NCI-H146 (cell line): ENCODE results near the gene GRM4.
A peak's percentile ranks its signal among the peaks of the same experiment; 100 is the strongest.

ENCODE experiments used
- DNase-seq: peaks from one replicate; lab custom pipeline; 2025; lab: John Stamatoyannopoulos, UW

The GRM4 gene

DNA sequence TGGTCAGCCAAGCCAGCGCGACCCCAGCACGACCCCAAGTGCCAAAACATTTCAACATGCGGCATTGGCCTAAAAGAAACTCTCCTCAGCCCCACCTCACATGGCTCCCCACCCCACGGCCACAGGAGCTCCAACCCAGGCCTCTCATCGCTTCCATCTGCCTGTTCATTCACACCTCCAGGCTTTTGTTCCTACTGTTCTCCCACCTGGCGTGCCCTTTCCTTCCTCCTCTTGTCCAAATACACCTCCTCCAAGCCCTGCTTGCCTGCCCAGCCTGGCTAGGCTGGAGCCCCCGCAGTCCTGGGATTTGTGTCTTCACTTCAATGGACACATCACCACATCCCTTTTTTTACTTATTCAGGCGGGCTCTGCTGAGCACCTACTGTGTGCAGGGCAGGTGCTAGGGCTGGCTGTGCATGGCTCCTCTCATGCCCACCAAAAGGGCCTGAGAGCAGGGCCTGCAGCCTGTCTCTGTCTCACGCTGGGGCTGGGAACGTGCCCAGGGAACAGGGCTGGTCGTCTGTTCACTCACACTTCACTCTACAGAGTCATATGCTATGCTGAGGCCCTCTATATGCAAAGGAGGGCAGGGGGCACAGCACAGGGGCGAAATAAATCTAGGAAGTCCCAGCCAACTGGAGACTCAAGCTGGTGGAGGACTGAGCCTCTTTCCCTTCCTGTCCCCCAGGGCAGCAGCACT is 61.1 kb downstream of the GRM4 start:
- peak; percentile 78 for DNase-seq

DNA sequence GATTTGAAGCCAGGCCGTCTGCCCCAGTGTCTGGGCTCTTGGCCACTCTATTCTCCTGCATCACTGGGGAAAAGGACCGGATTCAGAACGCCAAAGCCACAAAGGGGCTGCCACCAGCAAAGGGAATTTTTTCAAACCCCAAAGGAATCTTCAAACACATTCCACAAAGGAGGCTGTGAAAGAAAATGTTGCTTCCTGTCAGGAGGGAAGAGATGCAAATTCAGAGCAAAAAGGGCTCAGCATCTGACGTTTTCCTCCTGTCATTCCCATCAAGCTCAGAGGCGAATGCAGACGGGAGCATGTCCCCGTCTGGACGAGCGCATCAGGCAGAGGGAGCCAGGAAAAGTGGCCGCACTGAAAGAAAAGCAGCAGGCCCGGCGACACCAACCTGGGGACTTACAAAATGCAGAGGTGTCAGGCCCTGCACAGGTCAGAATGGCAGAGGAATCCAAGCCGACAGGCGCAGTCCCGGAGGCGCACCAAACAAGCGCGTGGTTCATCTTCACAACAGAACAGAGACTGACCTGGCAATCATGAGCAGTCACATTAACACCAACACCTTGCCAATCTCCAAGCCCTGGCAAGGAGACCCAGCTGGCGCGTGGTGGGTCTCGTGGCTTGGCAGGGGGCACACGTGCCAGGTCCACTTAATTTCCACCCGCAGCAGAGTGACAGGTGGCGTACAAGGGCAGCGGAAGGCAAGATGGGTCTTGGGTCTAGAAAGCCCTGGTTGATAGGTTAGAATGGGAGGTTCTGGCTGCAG is 62.8 kb downstream of the GRM4 start:
- no peak for DNase-seq

DNA sequence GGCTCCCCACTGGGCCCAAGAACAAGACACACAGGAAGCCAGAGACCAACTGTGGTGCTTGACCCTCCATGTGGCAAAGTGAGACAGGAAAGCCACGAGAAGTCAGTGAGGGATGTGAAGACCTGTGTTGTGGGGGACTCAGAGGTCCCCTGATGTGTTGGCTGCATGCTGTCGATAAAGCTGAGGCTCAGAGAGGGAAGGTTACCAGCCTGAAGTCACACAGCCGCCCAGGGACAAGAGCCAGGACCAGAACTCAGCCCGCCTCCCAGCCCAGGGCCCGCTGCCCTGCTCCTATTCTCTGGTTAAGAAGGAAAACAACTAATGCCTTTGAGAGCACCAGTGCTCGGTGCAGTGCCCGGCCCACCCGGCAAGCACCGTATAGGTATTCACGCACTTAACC is 63.5 kb downstream of the GRM4 start:
- DNase-seq, result no peak

DNA sequence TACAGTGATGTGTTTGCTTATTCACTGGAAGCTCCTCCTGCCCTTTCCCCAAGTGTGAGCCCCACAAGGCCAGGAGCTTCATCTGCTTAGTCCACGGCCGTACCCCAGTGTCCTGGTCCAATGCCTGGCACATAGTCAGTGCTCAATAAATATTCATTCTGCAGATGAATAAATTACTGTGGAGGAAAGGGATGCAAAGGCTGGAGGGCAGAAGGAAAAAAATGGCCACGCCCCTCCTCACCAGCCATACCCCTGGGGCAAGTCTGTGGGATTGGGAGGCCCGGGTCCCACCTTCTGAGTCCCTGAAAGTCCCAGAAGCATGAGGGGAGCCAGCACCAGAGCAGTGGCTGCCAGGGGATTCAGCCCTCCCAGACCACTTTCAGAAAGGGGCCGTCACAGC is 65.5 kb downstream of the GRM4 start:
- DNase-seq, result no peak

DNA sequence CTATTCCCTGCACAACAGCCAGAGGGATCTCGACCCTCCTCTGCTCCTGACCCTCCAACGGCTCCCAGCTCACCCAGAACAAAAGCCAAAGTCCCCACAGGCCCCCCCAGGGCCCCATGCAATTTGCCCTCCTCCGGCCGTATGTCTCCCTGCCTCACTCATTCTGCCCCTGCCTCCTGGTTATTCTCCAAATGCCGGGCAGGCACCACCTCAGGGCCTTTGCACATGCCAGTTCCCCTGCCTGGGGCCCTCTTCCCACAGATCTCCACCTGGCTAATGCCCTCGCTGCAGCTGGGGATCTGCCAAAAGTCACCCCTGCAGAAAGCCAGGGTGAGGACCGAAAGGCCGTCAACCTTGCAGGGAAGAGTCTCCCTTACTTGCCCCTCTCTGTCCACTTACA is 66.0 kb downstream of the GRM4 start:
- no peak for DNase-seq

DNA sequence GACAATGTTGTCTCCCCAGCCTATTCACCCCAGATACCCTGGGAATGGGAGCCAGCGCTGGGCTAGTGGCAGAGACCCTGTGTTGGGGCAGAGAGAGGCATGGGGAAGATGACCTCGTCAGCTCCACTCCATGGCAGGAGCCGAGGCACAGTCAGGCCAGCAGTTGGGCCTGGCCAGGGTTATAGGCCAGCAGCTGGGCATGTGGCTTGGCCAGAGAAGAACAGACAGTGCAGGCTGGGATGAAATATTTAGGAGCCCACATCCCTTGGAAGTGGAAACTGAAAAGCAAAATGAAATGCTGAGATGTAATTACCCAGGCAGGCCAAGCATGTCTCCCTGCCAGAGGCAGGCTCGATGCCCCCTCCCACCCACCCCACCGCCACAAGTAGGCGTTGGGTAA is 70.0 kb downstream of the GRM4 start:
- DNase-seq, result no peak

DNA sequence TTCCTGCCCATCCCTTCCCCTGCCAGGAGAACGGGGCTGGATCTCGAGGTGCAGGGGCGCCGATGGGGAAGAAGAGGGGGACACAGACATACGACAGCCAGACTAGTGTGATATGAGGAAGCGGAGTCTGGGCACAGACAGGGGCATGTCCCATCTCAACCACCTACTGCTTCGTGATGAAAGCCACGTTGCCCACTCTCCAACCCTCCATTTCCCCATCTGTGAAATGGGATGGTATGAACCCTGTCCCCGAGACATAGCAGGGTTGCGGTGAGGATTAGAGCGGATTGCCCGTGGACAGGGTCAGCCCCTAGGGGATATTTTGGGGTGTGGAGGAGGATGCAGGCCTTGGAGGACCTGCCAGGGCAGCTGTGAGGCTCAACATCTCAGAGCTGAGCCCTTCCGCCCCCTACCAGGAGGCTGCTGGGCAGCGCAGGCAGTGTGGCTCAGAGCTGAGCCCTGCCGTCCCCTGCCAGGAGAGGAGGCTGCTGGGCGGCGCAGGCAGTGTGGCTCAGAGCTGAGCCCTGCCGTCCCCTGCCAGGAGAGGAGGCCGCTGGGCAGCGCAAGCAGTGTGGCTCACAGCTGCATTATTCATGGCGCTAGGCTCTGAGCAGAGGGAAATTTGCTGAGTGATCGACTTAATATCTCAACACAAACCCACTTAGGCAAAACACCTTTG is 71.7 kb downstream of the GRM4 start:
- no peak for DNase-seq

DNA sequence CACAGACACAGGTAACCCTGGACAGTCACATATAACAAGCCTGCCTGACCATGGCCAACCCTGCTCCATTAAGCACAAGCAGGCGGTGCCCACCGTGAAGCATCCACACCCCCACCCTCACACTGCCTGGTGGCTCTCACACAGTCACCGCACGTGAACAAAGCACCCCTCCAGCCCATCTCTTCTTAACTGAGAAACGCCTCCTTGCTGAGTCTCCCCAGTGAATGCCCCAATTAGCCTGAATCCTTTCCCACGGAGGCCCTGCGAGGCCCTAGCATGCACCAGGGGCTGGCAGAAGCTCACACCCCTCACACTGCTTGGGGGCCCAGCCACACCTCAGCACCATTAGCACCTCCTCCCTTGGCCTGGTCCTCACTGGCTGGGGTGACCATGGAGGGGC is 72.3 kb downstream of the GRM4 start:
- no peak for DNase-seq

DNA sequence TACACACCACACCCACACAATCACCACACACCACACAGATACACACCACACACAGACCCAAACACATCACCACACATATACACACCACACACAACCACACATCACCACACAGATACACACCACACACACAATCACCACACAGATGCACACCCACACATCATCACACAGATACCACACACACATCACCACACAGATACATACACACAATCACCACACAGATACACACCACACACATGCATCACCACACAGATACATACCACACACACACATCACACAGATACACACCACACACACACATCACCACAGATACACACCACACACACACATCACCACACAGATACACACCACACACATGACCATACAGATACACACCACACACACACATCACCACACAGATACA is 73.2 kb downstream of the GRM4 start:
- DNase-seq, result no peak

DNA sequence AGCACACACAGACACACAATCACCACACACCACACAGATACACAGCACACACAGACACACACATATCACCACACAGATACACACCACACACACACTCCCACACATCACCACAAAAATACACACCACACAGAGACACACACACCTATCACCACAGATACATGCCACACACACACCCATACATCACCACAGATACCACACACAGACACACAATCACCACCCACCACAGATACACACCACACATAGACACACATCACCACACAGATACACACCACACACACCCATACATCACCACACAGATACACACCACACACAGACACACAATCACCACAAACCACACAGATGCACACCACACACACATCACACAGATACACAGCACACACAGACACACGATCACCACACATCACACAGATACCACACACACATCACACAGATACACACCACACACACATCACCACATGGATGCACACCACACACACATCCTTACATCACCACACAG is 74.0 kb downstream of the GRM4 start:
- DNase-seq, result no peak

DNA sequence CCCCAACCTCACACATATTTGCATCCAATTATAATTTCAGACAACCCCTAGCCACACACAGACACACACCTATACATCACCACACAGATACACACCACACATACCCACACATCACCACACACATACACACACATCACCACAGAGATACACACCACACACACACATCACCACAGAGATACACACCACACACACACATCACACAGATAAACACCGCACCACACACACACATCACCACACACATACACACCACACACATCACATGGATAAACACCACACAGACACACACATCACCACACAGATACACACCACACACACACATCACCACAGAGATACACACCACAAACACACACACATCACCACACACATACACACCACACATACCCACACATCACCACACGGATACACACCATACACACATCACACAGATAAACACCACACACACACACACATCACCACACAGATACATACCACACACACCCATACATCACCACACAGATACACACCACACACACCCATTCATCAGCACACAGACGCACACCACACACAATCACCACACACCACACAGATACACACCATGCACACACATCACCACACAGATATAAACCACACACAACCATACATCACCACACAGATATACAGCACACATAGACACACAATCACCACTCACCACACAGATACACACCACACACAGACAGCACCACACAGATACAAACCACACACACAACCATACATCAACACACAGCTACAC is 74.6 kb downstream of the GRM4 start:
- DNase-seq, result no peak

DNA sequence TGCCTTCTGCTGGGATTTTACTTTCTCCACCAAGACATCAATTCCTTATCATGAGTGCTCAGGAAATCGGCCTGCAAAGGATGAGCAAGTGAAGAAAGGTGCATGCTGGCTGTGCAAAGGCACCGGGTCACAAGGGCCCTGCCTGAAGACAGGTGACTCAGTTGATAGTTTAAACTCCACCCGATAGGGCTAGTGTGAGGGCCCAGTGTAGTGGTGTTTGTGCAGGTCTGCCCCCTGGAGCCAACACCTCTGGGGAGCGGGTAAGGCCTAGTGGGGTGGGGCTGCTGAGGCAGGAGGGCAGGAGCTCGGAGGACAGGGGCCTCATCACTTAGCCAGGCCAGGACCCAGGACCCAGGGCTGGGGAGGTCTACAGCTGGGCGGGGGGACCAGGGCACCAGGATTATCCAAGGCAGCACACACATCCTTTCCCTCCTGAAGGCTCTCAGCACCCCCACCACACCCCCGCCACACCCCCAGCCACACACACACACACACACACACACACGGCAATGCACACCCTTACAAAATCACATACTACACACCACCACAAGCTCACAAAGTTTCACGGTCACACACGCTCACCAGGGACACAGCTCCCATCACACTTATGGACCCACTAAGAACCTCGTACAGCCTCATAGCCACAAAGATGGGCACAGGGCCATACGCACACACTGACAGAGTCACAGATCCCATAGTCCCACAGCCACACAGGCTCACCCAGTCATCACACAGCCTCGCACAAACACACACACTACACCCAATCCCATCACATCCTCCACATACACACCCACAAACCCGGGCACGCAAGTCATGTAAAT is 75.4 kb downstream of the GRM4 start:
- no peak for DNase-seq

DNA sequence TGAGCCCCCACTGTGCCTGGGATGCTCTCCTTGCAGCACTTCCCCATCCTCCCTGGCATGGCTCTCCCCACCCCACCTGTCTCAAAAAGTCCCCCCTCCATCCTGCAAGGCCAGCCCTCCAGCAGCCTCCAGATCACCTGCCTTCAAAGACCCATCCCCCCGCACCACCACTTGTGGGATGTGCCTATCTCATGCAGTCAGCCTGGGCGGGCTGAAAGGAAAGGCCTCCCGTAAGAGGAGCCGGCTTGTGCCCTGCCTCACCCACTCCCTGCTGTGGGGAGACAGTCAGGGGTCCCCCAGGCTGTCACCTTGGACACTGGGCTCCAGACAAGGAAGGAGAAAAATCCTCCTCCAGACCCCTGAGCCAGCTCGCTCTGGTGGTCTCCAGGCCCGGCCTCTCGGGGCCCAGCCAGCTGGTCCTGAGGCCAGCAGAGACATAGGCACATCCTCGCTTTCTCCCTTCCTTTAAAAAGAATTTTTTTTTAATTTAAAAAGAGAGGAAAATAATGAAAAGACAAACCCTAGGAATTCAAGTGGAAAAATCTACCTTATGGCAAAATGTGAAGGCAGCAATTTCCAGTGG is 77.3 kb downstream of the GRM4 start:
- DNase-seq, result peak; percentile 16

DNA sequence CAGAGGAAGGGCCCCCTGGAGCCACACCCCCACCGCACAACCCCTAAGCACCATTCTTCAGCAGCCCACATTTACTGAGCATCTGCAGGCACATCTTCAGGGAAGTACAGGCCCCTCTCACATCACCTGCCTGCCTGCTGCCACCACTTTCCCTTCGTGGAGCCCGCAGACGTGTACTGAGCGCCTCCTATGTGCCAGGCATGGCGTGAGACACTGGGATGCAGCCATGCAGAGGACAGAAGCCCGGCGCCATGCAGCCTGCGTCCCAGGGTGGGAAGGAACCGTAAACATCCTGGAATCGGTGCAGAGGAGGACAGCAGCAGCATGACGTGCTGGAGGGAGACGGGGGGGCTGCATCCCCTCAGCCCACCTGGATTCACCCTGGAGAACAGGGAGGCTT is 78.1 kb downstream of the GRM4 start:
- DNase-seq, result peak; percentile 34

DNA sequence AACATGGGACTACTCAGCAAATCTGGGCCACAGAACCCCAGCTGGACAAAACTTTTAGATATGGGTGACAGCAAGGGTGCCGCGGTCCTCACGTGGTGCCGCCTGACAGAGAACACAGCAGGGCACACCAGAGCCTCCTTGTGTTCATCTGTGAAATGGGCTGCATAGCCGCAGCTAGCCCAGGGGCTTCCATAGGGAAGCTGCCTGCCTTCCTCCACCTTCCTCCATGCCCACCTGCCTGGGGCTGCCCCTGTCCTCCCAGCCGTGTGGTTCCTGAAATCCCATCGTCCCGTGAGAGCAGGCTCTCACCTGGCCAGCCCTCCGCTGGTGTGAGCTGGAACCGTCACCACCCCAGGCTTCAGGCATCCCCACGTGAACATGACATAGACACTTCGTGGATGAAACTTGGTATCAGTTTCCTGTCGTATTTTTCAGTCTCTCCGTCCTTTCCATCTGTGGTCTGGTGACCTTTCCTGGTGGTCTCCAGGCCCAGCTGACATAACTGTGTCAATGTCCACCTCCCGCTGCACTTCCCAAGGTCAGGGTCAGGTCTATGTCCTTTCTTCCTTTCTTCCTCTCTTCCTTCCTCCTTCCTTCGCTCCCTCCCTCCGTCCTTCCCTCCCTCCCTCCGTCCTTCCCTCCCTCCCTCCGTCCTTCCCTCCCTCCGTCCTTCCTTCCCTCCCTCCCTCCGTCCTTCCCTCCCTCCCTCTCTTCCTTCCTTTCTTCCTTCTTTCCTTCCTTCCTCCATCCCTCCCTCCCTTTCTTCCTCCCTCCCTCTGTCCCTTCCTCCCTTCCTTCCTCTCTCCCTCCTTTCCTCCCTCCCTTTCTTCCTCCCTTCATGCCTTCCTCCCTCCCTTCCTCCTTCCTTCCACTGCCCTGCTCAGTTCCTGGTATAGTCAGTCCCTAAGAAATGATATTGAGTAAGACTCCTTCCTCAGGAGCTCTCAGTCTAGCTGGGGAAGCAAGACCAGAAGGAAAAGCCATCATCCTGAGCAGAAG is 78.8 kb downstream of the GRM4 start:
- DNase-seq, result no peak

DNA sequence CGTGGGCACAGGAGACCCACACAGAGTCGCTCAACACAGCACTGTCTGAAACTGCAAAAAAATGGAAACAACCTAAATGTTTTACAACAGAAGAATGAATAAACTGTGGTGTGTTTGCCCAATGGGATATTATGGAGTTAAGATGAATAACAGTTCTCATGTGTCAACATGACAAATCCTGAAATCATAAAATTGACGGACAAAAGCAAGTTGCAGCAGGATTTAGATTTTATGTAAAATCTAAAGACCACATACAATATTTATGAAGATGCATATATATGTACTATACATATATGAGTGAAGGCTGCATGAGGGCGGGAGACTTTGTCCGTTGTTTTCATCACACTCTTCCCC is 79.7 kb downstream of the GRM4 start:
- DNase-seq, result no peak

DNA sequence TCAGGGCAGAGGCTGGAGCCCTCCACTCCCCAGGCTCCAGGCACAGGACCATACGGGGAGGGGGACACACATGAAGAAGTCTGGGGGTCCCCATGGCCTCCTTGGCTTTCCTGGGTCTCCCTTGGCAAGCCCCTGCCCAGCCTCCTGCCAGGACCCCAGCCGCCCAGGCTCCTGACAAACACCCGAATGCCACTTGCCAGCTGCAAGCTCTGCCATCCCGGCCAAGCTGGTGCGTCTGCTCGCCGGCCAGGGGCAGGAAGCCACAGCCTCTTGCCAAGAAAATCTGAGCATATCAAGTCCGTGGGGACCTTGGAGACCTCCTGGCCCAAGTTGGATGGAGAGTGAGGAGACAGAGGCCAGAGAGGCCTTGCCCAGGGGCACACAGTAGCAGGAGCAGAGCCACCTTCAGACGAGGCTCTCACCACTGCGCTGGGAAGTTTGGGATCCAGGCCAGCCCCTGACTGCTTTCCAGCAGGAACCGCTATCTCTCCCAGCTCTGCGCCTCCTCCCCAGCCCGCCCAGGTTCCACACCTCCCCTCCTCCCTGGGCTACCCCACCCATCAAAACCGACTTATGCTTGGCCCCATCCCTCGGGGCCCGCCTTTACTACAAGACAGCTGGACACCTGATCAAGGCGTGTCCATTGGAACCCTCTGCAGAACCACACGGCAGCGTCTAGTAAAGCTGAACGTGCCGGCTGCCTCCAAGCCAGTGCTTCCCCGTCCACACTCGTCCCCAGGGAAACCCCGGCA is 80.2 kb downstream of the GRM4 start:
- peak; percentile 24 for DNase-seq

DNA sequence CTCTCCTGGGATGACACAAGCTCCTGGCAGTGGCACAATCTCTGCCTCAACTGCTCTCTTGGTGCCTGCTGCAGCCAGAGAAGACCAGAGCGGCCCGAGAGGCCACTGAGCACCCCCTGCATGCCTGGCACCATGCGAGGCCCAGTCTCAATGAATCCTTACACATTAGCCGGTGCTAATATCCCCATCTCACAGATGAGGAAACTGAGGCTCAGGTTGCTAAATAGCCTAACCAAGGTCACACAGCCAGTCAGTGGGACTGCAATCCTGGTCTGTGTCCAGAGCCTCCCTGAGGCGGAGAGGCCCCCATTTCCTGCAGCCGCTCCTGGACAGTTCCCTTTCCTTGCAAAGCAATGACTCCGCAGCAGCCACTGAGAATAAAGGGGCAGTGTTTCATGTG is 81.2 kb downstream of the GRM4 start:
- no peak for DNase-seq

DNA sequence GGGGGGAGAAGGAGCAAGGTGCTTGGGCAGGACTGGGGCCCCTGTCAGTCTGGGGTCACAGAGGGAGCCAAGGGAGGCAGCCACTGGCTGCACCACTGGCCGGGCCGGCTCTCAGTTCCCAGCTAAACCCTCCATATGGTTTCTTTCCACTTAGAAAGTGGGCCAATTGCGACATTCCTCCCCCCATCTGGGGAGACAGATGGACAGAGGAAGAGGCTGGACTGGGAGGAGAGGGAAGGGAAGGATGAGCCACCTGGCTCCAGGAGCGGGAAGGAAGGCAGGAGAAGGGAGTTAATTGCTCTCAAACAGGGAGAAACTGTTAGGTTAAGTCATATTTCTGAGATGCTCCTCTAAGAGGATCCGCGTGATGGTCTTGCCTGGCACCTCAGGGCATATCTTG is 82.2 kb downstream of the GRM4 start:
- no peak for DNase-seq
